H1 (cell line): ENCODE data around the gene HES4. TPM values are rescaled to one million over a fixed set of nuclear protein-coding genes. Genes with fewer than 3 reads are reported as not detected.
A peak's percentile ranks its signal among the peaks of the same experiment; 100 is the strongest.

Experiments
- CTCF ChIA-PET: fragments of 300-600 bp; sonication (Branson Sonifier 250); formaldehyde crosslinking; loops from one replicate; lab custom pipeline; 2021; ENCODE audit not compliant: partially characterized antibody; lab: Charles Lee
- POLR2A ChIA-PET: fragments of 300-600 bp; sonication (Branson Sonifier 250); formaldehyde crosslinking; loops from one replicate; lab custom pipeline; 2021; ENCODE audit warnings: inconsistent platforms; ENCODE audit not compliant: partially characterized antibody; lab: Charles Lee
- DNase-seq, 2 experiments: peaks; one replicate each; pipeline versions ENCODE4 v3.0.0 to v3.0.0-alpha.2; 2010 to 2022; ENCODE audit warnings: low spot score in 2 of 2, low read depth in 1 of 2, mixed read lengths in 1 of 2
- FAIRE-seq: peaks from 2 replicates; lab custom pipeline; 2011; peaks lifted over from hg19 to GRCh38; lab: Jason Lieb, UNC
- H2AFZ ChIP-seq: 2 replicates; pipeline ENCODE4 v1.8.1; 2012; ENCODE audit warnings: low read length, inconsistent platforms
- H2AK5ac ChIP-seq: 2 replicates; pipeline ENCODE4 v1.6.1; 2013; ENCODE audit warnings: low read depth, low read length
- H2BK120ac ChIP-seq: replicated peaks from 2 replicates; pipeline ENCODE3; 2013; ENCODE audit warnings: low read depth, low read length, inconsistent platforms
- H2BK12ac ChIP-seq: 2 replicates; pipeline ENCODE4 v1.6.1; 2013; ENCODE audit warnings: low read depth, low read length
- H2BK15ac ChIP-seq: 2 replicates; pipeline ENCODE4 v1.6.1; 2013; ENCODE audit warnings: low read length
- H2BK20ac ChIP-seq: 2 replicates; pipeline ENCODE4 v1.6.1; 2013; ENCODE audit warnings: low read length
- H2BK5ac ChIP-seq: 2 replicates; pipeline ENCODE4 v1.6.1; 2013; ENCODE audit warnings: low read depth, low read length
- H3K14ac ChIP-seq: 2 replicates; pipeline ENCODE4 v1.6.1; 2013; ENCODE audit warnings: inconsistent platforms; ENCODE audit not compliant: insufficient read length
- H3K18ac ChIP-seq: 2 replicates; pipeline ENCODE4 v1.6.1; 2013; ENCODE audit warnings: low read length; ENCODE audit errors: extremely low read depth
- H3K23ac ChIP-seq: 2 replicates; pipeline ENCODE4 v1.6.1; 2013; ENCODE audit warnings: inconsistent platforms; ENCODE audit not compliant: insufficient read length
- H3K23me2 ChIP-seq: 2 replicates; pipeline ENCODE4 v1.6.1; 2013; ENCODE audit warnings: low read depth, low read length
- H3K27ac ChIP-seq: 2 replicates; pipeline ENCODE4 v1.6.1; 2011; ENCODE audit warnings: low read depth, low read length, inconsistent platforms
- H3K27me3 ChIP-seq, 4 experiments: replicated peaks in 1 of 4; 1 replicate in 1 of 4; 2 replicates in 3 of 4; pipeline versions ENCODE4 v1.6.1 to v1.8.1; 2011 to 2013; ENCODE audit warnings: low read length in 3 of 4, mild to moderate bottlenecking in 3 of 4, inconsistent platforms in 2 of 4, mixed read lengths in 2 of 4, moderate library complexity in 1 of 4; ENCODE audit not compliant: control insufficient read depth in 3 of 4, insufficient read depth in 3 of 4; ENCODE audit errors: extremely low read depth in 1 of 4
- H3K36me3 ChIP-seq, 4 experiments: 2 replicates each; pipeline versions ENCODE4 v1.6.1 to v1.8.1; 2011 to 2013; ENCODE audit warnings: mild to moderate bottlenecking in 4 of 4, low read length in 3 of 4, moderate library complexity in 2 of 4, control low read depth in 1 of 4, inconsistent platforms in 1 of 4; ENCODE audit not compliant: insufficient read depth in 4 of 4, control insufficient read depth in 2 of 4
- H3K4ac ChIP-seq: replicated peaks from 2 replicates; pipeline ENCODE3; 2013; ENCODE audit warnings: low read length, low read depth, mixed read lengths, inconsistent platforms; ENCODE audit not compliant: insufficient read length
- H3K4me1 ChIP-seq, 4 experiments: replicated peaks in 1 of 4; 1 replicate in 1 of 4; 2 replicates in 3 of 4; pipeline versions ENCODE4 v1.6.1 to v1.8.1; 2011 to 2013; ENCODE audit warnings: low read length in 3 of 4, inconsistent platforms in 2 of 4, mixed read lengths in 1 of 4; ENCODE audit not compliant: insufficient read depth in 4 of 4, control insufficient read depth in 3 of 4
- H3K4me2 ChIP-seq, 2 experiments: 2 replicates each; pipeline versions ENCODE4 v1.6.1 to v1.8.1; 2011 to 2013; ENCODE audit warnings: low read depth in 2 of 2, low read length in 2 of 2, control low read depth in 1 of 2, inconsistent platforms in 1 of 2, mild to moderate bottlenecking in 1 of 2; ENCODE audit not compliant: insufficient read depth in 1 of 2
- H3K4me3 ChIP-seq, 4 experiments: fragments of 200-600, 300-600 bp in 1 of 4; sonication (generic), shearing (Covaris generic), sonication (Bioruptor Twin) in 1 of 4; 2 replicates each; pipeline versions ENCODE4 v1.5.1 to v1.8.1; 2011 to 2016; ENCODE audit warnings: low read length in 4 of 4, low read depth in 3 of 4, control low read depth in 2 of 4, inconsistent platforms in 2 of 4, mild to moderate bottlenecking in 2 of 4, mixed read lengths in 1 of 4, moderate library complexity in 1 of 4; ENCODE audit not compliant: insufficient read depth in 2 of 4; ENCODE audit errors: extremely low read depth in 1 of 4
- H3K56ac ChIP-seq: replicated peaks from 2 replicates; pipeline ENCODE3; 2013; ENCODE audit warnings: low read depth, mild to moderate bottlenecking, mixed read lengths, low read length, inconsistent platforms; ENCODE audit not compliant: insufficient read length
- H3K79me1 ChIP-seq: 2 replicates; pipeline ENCODE4 v1.6.1; 2013; ENCODE audit warnings: low read depth, low read length, control low read depth
- H3K79me2 ChIP-seq, 2 experiments: 2 replicates each; pipeline versions ENCODE4 v1.6.1 to v1.8.1; 2012 to 2013; ENCODE audit warnings: low read length in 2 of 2, mild to moderate bottlenecking in 2 of 2, inconsistent platforms in 1 of 2; ENCODE audit not compliant: insufficient read depth in 2 of 2, control insufficient read depth in 1 of 2
- H3K9ac ChIP-seq, 4 experiments: replicated peaks in 1 of 4; 1 replicate in 1 of 4; 2 replicates in 3 of 4; pipeline versions ENCODE4 v1.6.1 to v1.8.1; 2011 to 2013; ENCODE audit warnings: low read depth in 3 of 4, low read length in 3 of 4, control low read depth in 2 of 4, mild to moderate bottlenecking in 2 of 4, moderate library complexity in 2 of 4, inconsistent platforms in 1 of 4; ENCODE audit errors: extremely low read depth in 1 of 4
- H3K9me3 ChIP-seq, 2 experiments: 2 replicates each; pipeline versions ENCODE4 v1.6.1 to v1.8.1; 2012 to 2013; ENCODE audit warnings: mild to moderate bottlenecking in 2 of 2, moderate library complexity in 2 of 2, control low read depth in 1 of 2, inconsistent platforms in 1 of 2, low read depth in 1 of 2, low read length in 1 of 2, mixed read lengths in 1 of 2; ENCODE audit not compliant: insufficient read depth in 2 of 2
- H4K20me1 ChIP-seq, 2 experiments: replicated peaks in 1 of 2; 2 replicates each; pipeline versions ENCODE3 to v1.8.1; 2011 to 2013; ENCODE audit warnings: inconsistent platforms in 2 of 2, low read length in 2 of 2, mild to moderate bottlenecking in 1 of 2; ENCODE audit not compliant: insufficient read depth in 2 of 2, control insufficient read depth in 1 of 2
- H4K5ac ChIP-seq: 2 replicates; pipeline ENCODE4 v1.6.1; 2013; ENCODE audit warnings: low read length, low read depth, mixed read lengths, inconsistent platforms; ENCODE audit not compliant: insufficient read length
- H4K8ac ChIP-seq: 2 replicates; pipeline ENCODE4 v1.8.0; 2013; ENCODE audit warnings: mild to moderate bottlenecking, moderate library complexity, low read length, inconsistent platforms; ENCODE audit not compliant: insufficient read depth; ENCODE audit errors: extremely low read depth
- H4K91ac ChIP-seq: replicated peaks from 2 replicates; pipeline ENCODE3; 2013; ENCODE audit warnings: low read length, mixed read lengths, inconsistent platforms; ENCODE audit not compliant: insufficient read length
- CBX8 ChIP-seq: fragments of 300-800, 300-1000 bp; sonication (generic); IDR thresholded peaks from 2 replicates; pipeline ENCODE4 v1.7.1; 2016; ENCODE audit warnings: low read depth, low read length, borderline replicate concordance
- EGR1 ChIP-seq: IDR thresholded peaks from 2 replicates; pipeline ENCODE4 v1.6.1; 2011; ENCODE audit warnings: low read depth, low read length, borderline replicate concordance
- KDM4A ChIP-seq: IDR thresholded peaks from one replicate; pipeline ENCODE4 v1.7.1; 2012; ENCODE audit warnings: low read depth, mild to moderate bottlenecking, moderate library complexity, low read length, inconsistent platforms; ENCODE audit not compliant: severe bottlenecking
- RBBP5 ChIP-seq: IDR thresholded peaks from 2 replicates; pipeline ENCODE4 v1.7.1; 2012; ENCODE audit warnings: low read depth, mild to moderate bottlenecking, inconsistent platforms, low read length, moderate library complexity, borderline replicate concordance
- SIN3A ChIP-seq, 2 experiments: IDR thresholded peaks in 1 of 2; conservative IDR thresholded peaks in 1 of 2; 2 replicates each; pipeline ENCODE4 v1.6.1; 2011 to 2012; ENCODE audit warnings: low read length in 2 of 2, improper control_type of control experiment in 1 of 2, low read depth in 1 of 2, mild to moderate bottlenecking in 1 of 2
- SUZ12 ChIP-seq: fragments of 200-600 bp; sonication (generic); IDR thresholded peaks from 2 replicates; pipeline ENCODE4 v1.6.1; 2012; ENCODE audit warnings: mild to moderate bottlenecking, inconsistent platforms, low read length, moderate library complexity, mixed read lengths
- YY1 ChIP-seq: IDR thresholded peaks from 2 replicates; pipeline ENCODE4 v1.6.1; 2011; ENCODE audit warnings: low read depth, mild to moderate bottlenecking, low read length
- ZNF274 ChIP-seq: IDR thresholded peaks from 2 replicates; pipeline ENCODE4 v1.7.0; 2012; ENCODE audit warnings: low read length, borderline replicate concordance; ENCODE audit errors: extremely low read depth
- WGBS, 2 experiments: shearing (Covaris generic) in 1 of 2; methylation state at CpG; one replicate each; pipeline versions ENCODE4 v1.1.6 to v1.1.7; 2013 to 2015; ENCODE audit warnings: low lambda C conversion rate in 2 of 2, mixed read lengths in 2 of 2, inconsistent platforms in 1 of 2, low coverage in 1 of 2, missing lambda C conversion rate in 1 of 2; ENCODE audit not compliant: insufficient replicate concordance in 2 of 2, insufficient coverage in 1 of 2, insufficient read length in 1 of 2; ENCODE audit errors: extremely low coverage in 1 of 2, missing lambda C conversion rate in 1 of 2; 5-methylcytosine and 5-hydroxymethylcytosine counted together
- polyA plus RNA-seq, 7 experiments: library from polyadenylated mRNA; depleted of rRNA in 3 of 7; stranded (reverse) in 5 of 7; unstranded in 2 of 7; fragments of >200 nt in 5 of 7; fragments of 200-250 nt in 2 of 7; gene quantifications; 1 replicate in 5 of 7; 2 replicates in 1 of 7; 4 replicates in 1 of 7; pipeline versions ENCODE4 v1.2.1 to v1.2.3, GENCODE V29; 2011 to 2013; ENCODE audit warnings: missing spikeins in 2 of 7, mixed read lengths in 2 of 7
- total RNA-seq: library from RNA; stranded (reverse); fragmentation: NEBNext Ultra II Directional; extraction: Animal tissue kit (Norgen Biotek cat#: 25700); gene quantifications from 2 replicates; pipeline ENCODE4 v1.2.1, GENCODE V29; 2021
- TF ChIP-seq, protein P1 (sequence below): IDR thresholded peaks from 2 replicates; pipeline ENCODE4 v1.6.1; 2011; ENCODE audit warnings: low read length, improper control_type of control experiment
- TF ChIP-seq, protein P2 (sequence below): IDR thresholded peaks from 2 replicates; pipeline ENCODE4 v1.6.1; 2012; ENCODE audit warnings: inconsistent platforms

HES4 gene
- total and polyA plus RNA-seq, 2 of the 8 experiments (the other 6 are each of a cell fraction or from before 2014, with no cell fraction given) = 2.8 to 3.5 TPM

- Histone ChIP-seq H3K27me3 (peaks cover 4 to 28% (median 20%) of the 10 kb centered on the region in 4 experiments), H3K14ac (no peak overlapping the region), H2AK5ac (peak overlapping the region; percentile 90; the same call in 1 of the 2 replicates), H3K27ac (no peak overlapping the region), H3K56ac (no peak overlapping the region), H3K4me3 (peak overlapping the region; percentile 49 to 100 (median 58)), H2BK120ac (no peak overlapping the region), H3K79me1 (peaks cover 14% of the 10 kb centered on the region), H4K8ac (peak overlapping the region; percentile 79), H3K23me2 (peaks cover 10% of the 10 kb centered on the region), H3K4me2 (peak overlapping the region; percentile 60 to 70), H3K9me3 (no peaks in the 10 kb centered on the region; a peak in 1 of 4 replicates), H3K79me2 (peaks cover 0 to 14% of the 10 kb centered on the region in 2 experiments; a peak in 3 of 4 replicates), H3K4me1 (peaks cover 0 to 12% (median 3%) of the 10 kb centered on the region in 4 experiments; a peak in 5 of 7 replicates), H4K5ac (no peak overlapping the region), H3K36me3 (peaks cover 2 to 23% (median 14%) of the 10 kb centered on the region in 4 experiments; a peak in 7 of 8 replicates), H2BK5ac (no peak overlapping the region; the same call in 1 of the 2 replicates), H3K23ac (no peak overlapping the region), H4K91ac (no peak overlapping the region), H3K18ac (peak overlapping the region; percentile 48; the same call in 1 of the 2 replicates), H2BK12ac (no peak overlapping the region), H2BK15ac (0 out of 2 replicates have a peak overlapping the region, but pooled peaks have one; percentile 72), H2BK20ac (no peak overlapping the region), H3K4ac (no peak overlapping the region), H3K9ac (no peak overlapping the region), H4K20me1 (peaks cover 13 to 31% of the 10 kb centered on the region in 2 experiments), H2AFZ (no peak overlapping the region)
- ChIA-PET POLR2A (interaction anchor here (0.5 to 1.2 kb wide), 4 partner anchors 9 to 133 kb away, joined by 4 to 5 read pairs (median 4); no protein-coding TSS in a partner anchor), CTCF (interaction anchor here (0.7 to 2.1 kb wide), 6 partner anchors 13 to 80 kb away, joined by 3 to 8 read pairs (median 3); no protein-coding TSS in a partner anchor)
- no peak for FAIRE-seq
- 42% methylated on average over 44 of the region's 56 CpGs; no CpG with 5 or more reads in 1 of the 2 experiments for WGBS, 2 experiments
- no peak for DNase-seq
- TF ChIP-seq YY1 (no peak), CBX8 (no peak), EGR1 (peak; percentile 82; the same call in 1 of the 2 replicates), RBBP5 (no peak), SIN3A (conservative IDR thresholded peaks at IDR 0.05 in 1 of 2, IDR thresholded peaks at IDR 0.05 in 1 of 2; ENCODE audit: low read depth in 1 of 2, low read length in 2 of 2) (no peak), SUZ12 (peak; percentile 39; the same call in 1 of the 2 replicates), ZNF274 (no peak), KDM4A (no peak)
- TF ChIP-seq, protein P1, sequence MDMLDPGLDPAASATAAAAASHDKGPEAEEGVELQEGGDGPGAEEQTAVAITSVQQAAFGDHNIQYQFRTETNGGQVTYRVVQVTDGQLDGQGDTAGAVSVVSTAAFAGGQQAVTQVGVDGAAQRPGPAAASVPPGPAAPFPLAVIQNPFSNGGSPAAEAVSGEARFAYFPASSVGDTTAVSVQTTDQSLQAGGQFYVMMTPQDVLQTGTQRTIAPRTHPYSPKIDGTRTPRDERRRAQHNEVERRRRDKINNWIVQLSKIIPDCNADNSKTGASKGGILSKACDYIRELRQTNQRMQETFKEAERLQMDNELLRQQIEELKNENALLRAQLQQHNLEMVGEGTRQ = no peak
- TF ChIP-seq, protein P2, sequence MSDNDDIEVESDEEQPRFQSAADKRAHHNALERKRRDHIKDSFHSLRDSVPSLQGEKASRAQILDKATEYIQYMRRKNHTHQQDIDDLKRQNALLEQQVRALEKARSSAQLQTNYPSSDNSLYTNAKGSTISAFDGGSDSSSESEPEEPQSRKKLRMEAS = peak; percentile 98
These were observed 38.7 kb downstream of the HES4 start for GRCh38 chr1:961132-961669.
